ENCODE results near the gene CLEC7A. TPM values are rescaled to one million over a fixed set of nuclear protein-coding genes. Genes with fewer than 3 reads are reported as not detected.

Gene CLEC7A
- total and polyA plus RNA-seq, 7 experiments from 2014 or later: 1.5 to 121 (median 7.2) TPM; not detected in 3

DNA sequence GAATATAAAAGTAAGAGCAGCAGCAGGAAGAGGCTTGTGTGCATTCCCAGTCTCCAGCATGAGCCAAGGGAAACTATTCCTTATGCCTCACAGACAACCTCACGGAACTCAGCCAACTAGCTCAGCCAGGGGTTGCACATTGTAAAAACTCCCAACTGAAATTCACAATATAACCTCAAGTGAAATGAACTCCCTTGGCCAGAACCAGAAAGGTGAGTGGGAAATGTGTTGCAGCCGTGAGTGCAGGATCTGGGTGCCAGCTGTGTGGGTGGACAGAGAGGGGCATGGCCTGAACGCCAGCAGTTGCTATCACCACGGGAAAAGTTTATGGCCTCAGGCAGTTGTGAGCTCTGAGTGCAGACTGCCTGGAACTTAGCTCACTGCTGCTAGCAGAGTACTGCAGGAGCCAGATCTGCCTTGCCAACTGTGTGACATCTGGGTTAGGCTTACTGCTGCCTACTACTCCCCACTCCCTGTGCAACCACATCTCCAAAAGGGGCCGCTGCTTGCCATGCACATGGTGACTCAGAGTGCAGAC, 28.9 kb downstream of the CLEC7A start:
- POLR2A ChIA-PET: no interaction called here
- H3K4me1 Mint-ChIP-seq: no peaks in the 10 kb centered on the region

DNA sequence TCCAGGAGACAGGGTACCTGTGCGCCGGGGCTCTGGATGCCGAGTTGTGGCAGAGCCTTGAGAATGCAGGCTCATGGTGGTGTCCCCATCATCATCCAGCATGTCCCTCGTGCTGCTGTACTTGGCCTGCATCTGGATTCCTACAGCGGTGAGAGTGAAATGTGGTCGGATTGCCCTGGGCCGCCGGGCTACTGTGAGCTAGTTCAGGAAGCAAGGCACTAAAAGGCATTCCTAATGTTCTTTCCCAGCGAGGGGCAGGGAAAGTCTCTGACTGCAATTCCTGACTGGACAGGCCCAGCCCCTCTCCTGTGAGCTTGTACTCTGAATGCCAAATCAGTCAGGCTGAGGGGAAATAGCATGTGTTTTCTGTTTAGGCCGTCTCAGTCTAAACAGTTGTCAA, 31.2 kb downstream of the CLEC7A start, which contains the start of gene CLEC1A:
CLEC1A (minus strand) TSS at position 195 of the 400 bp plus-strand sequence; CDS start at position 132, 63 bp downstream.
- ATAC-seq (no peak), DNase-seq (no peak)
- Histone ChIP-seq H3K36me3 (ENCODE audit: control insufficient read depth in 2 of 3, insufficient read depth in 3 of 3, low read length in 3 of 3) (no peaks in the 10 kb centered on the region), H3K9me3 (ENCODE audit: control insufficient read depth in 2 of 3, low read length in 3 of 3) (no peaks in the 10 kb centered on the region), H3K27me3 (ENCODE audit: control insufficient read depth in 2 of 2, insufficient read depth in 2 of 2, low read length in 2 of 2) (no peaks in the 10 kb centered on the region), H3K27ac (ENCODE audit: low read depth, low read length) (no peak within 1 kb of the TSS), H3K4me3 (ENCODE audit: low read length) (no peak within 1 kb of the TSS), H3K4me1 (ENCODE audit: control insufficient read depth in 2 of 2, insufficient read depth in 2 of 2, low read length in 2 of 2) (no peaks in the 10 kb centered on the region)
- Mint-ChIP-seq H3K36me3 (peaks cover 0 to 5% (median 4%) of the 10 kb centered on the region in 5 donors), H3K9me3 (peaks cover 0 to 6% (median 4%) of the 10 kb centered on the region in 11 donors), H3K27ac (no peak within 1 kb of the TSS), H3K4me3 (no peak within 1 kb of the TSS), H3K27me3 (peaks cover 1 to 15% (median 4%) of the 10 kb centered on the region in 5 donors), H3K4me1 (no peaks in the 10 kb centered on the region)
- intact Hi-C loops (cut with micrococcal nuclease): no loop called here
- POLR2A ChIA-PET: no interaction called here
- CTCF ChIA-PET: no interaction called here

More for the DNA sequence above, 28.9 kb downstream of the CLEC7A start:
- Mint-ChIP-seq H3K27me3 (peaks cover 4 to 29% (median 7%) of the 10 kb centered on the region in 5 donors), H3K36me3 (peaks cover 0 to 12% (median 6%) of the 10 kb centered on the region in 5 donors), H3K27ac (no peak overlapping the region), H3K9me3 (peaks cover 0 to 12% (median 7%) of the 10 kb centered on the region in 11 donors), H3K4me3 (no peak overlapping the region)
- CTCF ChIA-PET: no interaction called here
- Histone ChIP-seq H3K27ac (ENCODE audit: low read depth, low read length) (no peak overlapping the region), H3K4me3 (ENCODE audit: low read length) (no peak overlapping the region), H3K4me1 (ENCODE audit: control insufficient read depth in 2 of 2, insufficient read depth in 2 of 2, low read length in 2 of 2) (no peaks in the 10 kb centered on the region), H3K27me3 (ENCODE audit: control insufficient read depth in 2 of 2, insufficient read depth in 2 of 2, low read length in 2 of 2) (no peaks in the 10 kb centered on the region), H3K36me3 (ENCODE audit: control insufficient read depth in 2 of 3, insufficient read depth in 3 of 3, low read length in 3 of 3) (no peaks in the 10 kb centered on the region), H3K9me3 (ENCODE audit: control insufficient read depth in 2 of 3, low read length in 3 of 3) (no peaks in the 10 kb centered on the region)
- intact Hi-C loops (cut with micrococcal nuclease): no loop called here
- DNase-seq: no peak
- no peak for ATAC-seq

DNA sequence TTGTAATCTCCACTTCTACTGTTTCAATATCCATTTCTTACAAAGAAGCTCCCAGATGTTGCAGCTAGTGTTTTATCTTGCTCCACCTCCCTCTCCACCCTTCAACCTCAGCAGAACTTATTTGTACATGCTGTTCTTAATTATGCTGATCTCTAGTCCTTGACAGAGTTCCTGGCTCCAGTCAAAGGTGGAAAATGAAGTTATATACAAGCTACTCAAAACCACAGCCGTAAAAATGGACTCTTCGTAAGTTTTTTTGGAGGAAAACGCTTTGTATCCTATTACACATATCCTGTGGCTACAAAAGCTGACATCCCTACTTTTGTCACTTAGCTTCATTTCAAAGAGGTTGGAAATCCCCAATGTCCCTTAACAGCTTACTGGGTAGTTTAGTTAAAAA, 32.5 kb downstream of the CLEC7A start:
- Mint-ChIP-seq H3K4me3 (no peak overlapping the region), H3K27ac (no peak overlapping the region)
- intact Hi-C loops (cut with micrococcal nuclease): no loop called here

DNA sequence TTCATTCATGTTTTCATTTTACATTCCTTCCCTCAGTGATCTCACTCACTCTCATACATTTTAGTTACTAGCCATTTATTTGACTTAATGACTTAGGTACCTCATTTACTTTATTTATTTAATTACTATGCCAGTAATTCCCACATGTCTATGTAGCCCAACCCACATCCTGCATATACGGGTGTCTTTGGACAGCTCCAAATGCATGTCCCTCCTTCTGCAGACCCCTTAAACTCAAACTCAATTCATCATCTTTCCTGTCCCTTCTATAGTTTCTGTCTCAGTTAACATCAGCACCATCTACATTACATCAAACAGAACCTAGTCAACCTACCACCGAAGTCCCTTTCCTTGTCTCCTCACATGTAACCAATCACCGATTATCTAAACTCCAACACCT, 34.0 kb downstream of the CLEC7A start:
- Mint-ChIP-seq H3K27me3 (peaks cover 0 to 2% (median 0%) of the 10 kb centered on the region in 5 donors), H3K9me3 (no peaks in the 10 kb centered on the region), H3K27ac (no peak overlapping the region), H3K4me1 (no peaks in the 10 kb centered on the region), H3K4me3 (no peak overlapping the region), H3K36me3 (no peaks in the 10 kb centered on the region)
- no peak for DNase-seq
- ChIA-PET CTCF (interaction anchor here (0.6 kb wide), 1 partner anchor 11 kb away, joined by 4 read pairs; no protein-coding TSS in a partner anchor), POLR2A (no interaction called here)
- Histone ChIP-seq H3K9me3 (ENCODE audit: control insufficient read depth in 2 of 3, low read length in 3 of 3) (no peaks in the 10 kb centered on the region), H3K4me1 (ENCODE audit: control insufficient read depth in 2 of 2, insufficient read depth in 2 of 2, low read length in 2 of 2) (no peaks in the 10 kb centered on the region), H3K27ac (ENCODE audit: low read depth, low read length) (no peak overlapping the region), H3K4me3 (ENCODE audit: low read length) (no peak overlapping the region), H3K36me3 (ENCODE audit: control insufficient read depth in 2 of 3, insufficient read depth in 3 of 3, low read length in 3 of 3) (no peaks in the 10 kb centered on the region), H3K27me3 (ENCODE audit: control insufficient read depth in 2 of 2, insufficient read depth in 2 of 2, low read length in 2 of 2) (no peaks in the 10 kb centered on the region)
- no peak for ATAC-seq
- intact Hi-C loops (cut with micrococcal nuclease): no loop called here

More for the DNA sequence above, 32.5 kb downstream of the CLEC7A start:
- no peaks in the 10 kb centered on the region for H3K4me1 ChIP-seq (ENCODE audit: control insufficient read depth in 2 of 2, insufficient read depth in 2 of 2, low read length in 2 of 2)
- H3K27me3 Mint-ChIP-seq: peaks cover 0 to 5% (median 0%) of the 10 kb centered on the region in 5 donors
- no peaks in the 10 kb centered on the region for H3K36me3 ChIP-seq (ENCODE audit: control insufficient read depth in 2 of 3, insufficient read depth in 3 of 3, low read length in 3 of 3)
- ATAC-seq (no peak), DNase-seq (no peak)
- POLR2A ChIA-PET: no interaction called here
- H3K4me1 Mint-ChIP-seq: no peaks in the 10 kb centered on the region
- no peak overlapping the region for H3K4me3 ChIP-seq (ENCODE audit: low read length)
- no peak overlapping the region for H3K27ac ChIP-seq (ENCODE audit: low read depth, low read length)
- H3K36me3 Mint-ChIP-seq: no peaks in the 10 kb centered on the region
- no peaks in the 10 kb centered on the region for H3K9me3 Mint-ChIP-seq
- no peaks in the 10 kb centered on the region for H3K9me3 ChIP-seq (ENCODE audit: control insufficient read depth in 2 of 3, low read length in 3 of 3)
- CTCF ChIA-PET: interaction anchor here (0.7 kb wide), 1 partner anchor 252 kb away, joined by 4 read pairs; no protein-coding TSS in a partner anchor
- no peaks in the 10 kb centered on the region for H3K27me3 ChIP-seq (ENCODE audit: control insufficient read depth in 2 of 2, insufficient read depth in 2 of 2, low read length in 2 of 2)

DNA sequence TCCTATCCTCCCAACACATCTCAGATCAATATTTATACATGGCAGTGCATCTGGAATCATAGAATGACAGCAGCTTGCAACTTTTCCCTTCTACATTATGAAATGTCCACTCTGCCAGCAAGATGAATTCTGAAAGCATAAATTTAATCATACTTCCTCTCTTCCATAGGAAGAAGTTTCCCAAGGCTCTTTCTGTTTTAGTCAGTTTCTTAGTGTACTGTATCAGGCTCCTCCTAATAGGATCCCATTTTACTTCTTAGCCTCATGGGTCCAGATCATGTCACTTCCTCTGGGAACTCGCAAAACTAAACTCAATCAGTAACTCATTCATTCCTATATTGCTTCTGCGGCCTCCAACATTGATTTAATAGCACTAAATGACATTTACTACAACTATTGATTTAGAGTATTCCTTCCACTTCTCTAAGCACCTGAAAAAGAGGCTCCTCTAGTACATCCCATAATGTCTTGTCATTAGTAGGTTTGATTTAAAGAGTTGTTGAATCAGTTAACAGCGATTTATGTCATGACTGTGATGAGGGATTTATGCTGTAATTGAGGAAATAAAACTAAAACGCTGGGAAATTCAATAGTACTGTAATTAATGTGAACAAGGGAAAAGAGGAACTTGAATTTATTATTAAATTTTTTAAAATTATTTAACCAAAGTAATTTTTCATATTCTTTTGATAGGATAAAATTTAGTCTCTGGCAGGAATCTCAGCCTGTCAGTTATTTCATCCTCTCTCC, 35.2 kb downstream of the CLEC7A start:
- POLR2A ChIA-PET: no interaction called here
- no peaks in the 10 kb centered on the region for H3K9me3 Mint-ChIP-seq

DNA sequence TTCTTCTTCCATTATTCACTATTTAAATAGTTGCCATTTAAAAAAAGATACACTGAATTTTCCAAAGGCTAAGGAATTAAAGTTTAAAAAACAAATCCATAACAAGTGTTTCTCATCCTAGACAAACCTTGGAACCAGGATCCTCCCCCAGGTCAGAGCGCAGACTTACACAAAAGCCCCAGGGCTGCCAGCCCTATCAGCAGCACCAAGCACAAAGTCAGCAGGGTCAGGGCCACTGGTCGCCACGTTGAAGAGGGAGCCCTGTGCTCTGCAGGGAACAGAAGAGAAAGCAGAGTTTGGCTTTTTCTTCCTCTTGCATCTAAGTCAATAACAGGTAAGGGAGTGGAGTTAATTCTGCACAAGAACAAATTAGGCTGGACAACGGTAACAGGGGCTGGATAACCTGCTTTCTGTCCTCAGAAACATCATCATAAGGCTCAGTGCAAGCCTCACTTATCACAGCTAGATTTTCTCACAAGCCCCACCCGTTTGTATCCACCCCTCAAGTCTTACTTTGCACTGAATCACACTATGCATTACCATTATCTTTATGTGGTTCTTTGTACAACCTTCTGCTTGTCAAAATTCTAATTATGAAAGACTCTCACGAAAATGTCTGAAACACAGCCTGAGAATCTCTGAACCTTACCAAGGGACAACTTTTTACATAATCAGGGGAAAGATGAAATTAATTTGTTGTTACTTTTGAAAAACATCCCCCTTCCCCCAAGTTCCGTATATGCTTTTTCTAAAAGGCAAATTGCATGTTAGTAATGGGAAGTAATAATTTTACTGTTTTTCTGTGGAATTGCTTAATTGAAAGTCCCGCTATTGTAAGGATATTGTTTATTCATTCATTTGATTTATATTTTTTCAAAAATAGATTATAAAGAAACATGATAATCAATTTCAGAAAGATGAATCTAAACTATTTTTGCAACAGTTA, 40.8 kb downstream of the CLEC7A start:
- H3K27ac Mint-ChIP-seq: no peak overlapping the region
- peaks cover 0 to 5% (median 1%) of the 10 kb centered on the region in 5 donors for H3K36me3 Mint-ChIP-seq
- Histone ChIP-seq H3K4me3 (ENCODE audit: low read length) (no peak overlapping the region), H3K36me3 (ENCODE audit: control insufficient read depth in 2 of 3, insufficient read depth in 3 of 3, low read length in 3 of 3) (no peaks in the 10 kb centered on the region), H3K27me3 (ENCODE audit: control insufficient read depth in 2 of 2, insufficient read depth in 2 of 2, low read length in 2 of 2) (no peaks in the 10 kb centered on the region), H3K4me1 (ENCODE audit: control insufficient read depth in 2 of 2, insufficient read depth in 2 of 2, low read length in 2 of 2) (no peaks in the 10 kb centered on the region), H3K27ac (ENCODE audit: low read depth, low read length) (no peak overlapping the region), H3K9me3 (ENCODE audit: control insufficient read depth in 2 of 3, low read length in 3 of 3) (no peaks in the 10 kb centered on the region)
- ChIA-PET CTCF (no interaction called here), POLR2A (no interaction called here)
- H3K27me3 Mint-ChIP-seq: peaks cover 0 to 24% (median 4%) of the 10 kb centered on the region in 5 donors
- peaks cover 0 to 11% (median 6%) of the 10 kb centered on the region in 11 donors for H3K9me3 Mint-ChIP-seq
- no peak for ATAC-seq
- H3K4me1 Mint-ChIP-seq: peaks cover 0 to 5% (median 0%) of the 10 kb centered on the region in 7 donors
- DNase-seq: no peak
- intact Hi-C loops (cut with micrococcal nuclease): no loop called here
- no peak overlapping the region for H3K4me3 Mint-ChIP-seq

More for the DNA sequence above, 35.2 kb downstream of the CLEC7A start:
- Histone ChIP-seq H3K9me3 (ENCODE audit: control insufficient read depth in 2 of 3, low read length in 3 of 3) (no peaks in the 10 kb centered on the region), H3K36me3 (ENCODE audit: control insufficient read depth in 2 of 3, insufficient read depth in 3 of 3, low read length in 3 of 3) (no peaks in the 10 kb centered on the region), H3K27ac (ENCODE audit: low read depth, low read length) (no peak overlapping the region), H3K4me3 (ENCODE audit: low read length) (no peak overlapping the region), H3K4me1 (ENCODE audit: control insufficient read depth in 2 of 2, insufficient read depth in 2 of 2, low read length in 2 of 2) (no peaks in the 10 kb centered on the region), H3K27me3 (ENCODE audit: control insufficient read depth in 2 of 2, insufficient read depth in 2 of 2, low read length in 2 of 2) (no peaks in the 10 kb centered on the region)
- CTCF ChIA-PET: no interaction called here
- H3K4me3 Mint-ChIP-seq: no peak overlapping the region
- H3K27me3 Mint-ChIP-seq: peaks cover 0 to 11% (median 2%) of the 10 kb centered on the region in 5 donors
- ATAC-seq (no peak), DNase-seq (no peak)
- intact Hi-C loops (cut with micrococcal nuclease): no loop called here
- H3K4me1 Mint-ChIP-seq: peaks cover 0 to 3% (median 0%) of the 10 kb centered on the region in 7 donors
- no peak overlapping the region for H3K27ac Mint-ChIP-seq
- H3K36me3 Mint-ChIP-seq: no peaks in the 10 kb centered on the region
